HL-60/S4 treated with retinoic acid at 250 ng/mL for 4 days and 3 days (cell line): ENCODE data around the gene GJD4.

Source experiments
- in situ Hi-C: fragments of 300-500 bp; cut with MboI; formaldehyde crosslinking; loops from 2 replicates; pipeline ENCODE4 v1.7.0; 2022; ENCODE audit warnings: low sequenced_read_pairs

GJD4 gene

GRCh38 chr10:35605191-35605590 is at the start of gene GJD4:
GJD4 (plus strand) TSS chr10:35605341; CDS start chr10:35605568, 227 bp downstream.
- in situ Hi-C loops = no loop called here

GRCh38 chr10:35555962-35556930 is 48.9 kb upstream of the GJD4 start:
- in situ Hi-C loops = no loop called here

- in situ Hi-C loops = no loop called here
Measured at GRCh38 chr10:35558276-35558675, 46.9 kb upstream of the GJD4 start.

GRCh38 chr10:35559416-35559815 is 45.7 kb upstream of the GJD4 start:
- in situ Hi-C loops = no loop called here

GRCh38 chr10:35561715-35562114 is 43.4 kb upstream of the GJD4 start:
- in situ Hi-C loops = no loop called here

GRCh38 chr10:35562427-35562826 is 42.7 kb upstream of the GJD4 start:
- in situ Hi-C loops = no loop called here

- in situ Hi-C loops = no loop called here
Measured at GRCh38 chr10:35563261-35563891, 41.8 kb upstream of the GJD4 start.

- in situ Hi-C loops = no loop called here
Measured at GRCh38 chr10:35564341-35564968, 40.7 kb upstream of the GJD4 start.

- in situ Hi-C loops = no loop called here
Measured at GRCh38 chr10:35565602-35566081, 39.5 kb upstream of the GJD4 start.

GRCh38 chr10:35567951-35568350 is 37.2 kb upstream of the GJD4 start:
- in situ Hi-C loops = no loop called here

GRCh38 chr10:35568483-35569015 is 36.6 kb upstream of the GJD4 start:
- in situ Hi-C loops = no loop called here

GRCh38 chr10:35569111-35569707 is 35.9 kb upstream of the GJD4 start:
- in situ Hi-C loops = no loop called here

- in situ Hi-C loops = no loop called here
Measured at GRCh38 chr10:35569836-35570235, 35.3 kb upstream of the GJD4 start.

- in situ Hi-C loops = no loop called here
Measured at GRCh38 chr10:35570397-35570796, 34.7 kb upstream of the GJD4 start.

GRCh38 chr10:35572583-35572982 is 32.6 kb upstream of the GJD4 start:
- in situ Hi-C loops = no loop called here

GRCh38 chr10:35573796-35574195 is 31.3 kb upstream of the GJD4 start:
- in situ Hi-C loops = no loop called here

GRCh38 chr10:35574924-35575352 is 30.2 kb upstream of the GJD4 start:
- in situ Hi-C loops = no loop called here

- in situ Hi-C loops = no loop called here
Measured at GRCh38 chr10:35575640-35576039, 29.5 kb upstream of the GJD4 start.

GRCh38 chr10:35576730-35577129 is 28.4 kb upstream of the GJD4 start:
- in situ Hi-C loops = no loop called here

GRCh38 chr10:35577926-35578617 is 27.1 kb upstream of the GJD4 start:
- in situ Hi-C loops = no loop called here
